Erythroblast (primary cell): ENCODE measurements around the gene HPN.

Experiments used
- DNase-seq, 2 experiments: peaks; one replicate each; lab custom pipeline; 2025; lab: John Stamatoyannopoulos, UW
- GATA1 ChIP-seq: IDR thresholded peaks from 2 replicates; pipeline ENCODE4 v1.6.1; 2011; ENCODE audit warnings: low read depth, mild to moderate bottlenecking, control low read depth, low read length, moderate library complexity
- POLR2A ChIP-seq: IDR thresholded peaks from 2 replicates; pipeline ENCODE4 v1.6.1; 2011; ENCODE audit warnings: mild to moderate bottlenecking, low read length

Gene HPN

GRCh38 chr19:35077411-35078223 is 36.1 kb downstream of the HPN start:
- DNase-seq: no peak

DNA sequence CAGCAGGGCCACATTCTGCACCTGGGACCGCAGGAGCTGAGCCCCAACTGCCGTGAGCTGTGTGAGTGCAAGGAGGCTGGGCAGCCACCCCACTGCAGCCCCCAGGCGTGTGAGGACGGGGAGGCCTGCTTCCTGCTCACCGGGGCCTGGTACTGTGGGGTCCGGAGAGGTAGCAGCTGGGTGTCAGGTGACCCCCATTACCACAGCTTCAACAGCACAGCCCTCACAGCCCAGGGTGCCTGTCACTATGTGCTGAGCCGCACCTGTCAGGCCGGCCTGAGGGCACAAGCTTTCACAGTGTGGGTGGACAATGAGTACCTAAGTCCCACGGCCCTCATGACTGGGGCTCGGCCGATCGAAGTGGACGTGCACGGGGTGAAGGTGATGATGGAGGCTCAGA is 38.3 kb downstream of the HPN start:
- no peak for DNase-seq

More at GRCh38 chr19:35077411-35078223, 36.1 kb downstream of the HPN start:
- TF ChIP-seq POLR2A: no peak
- no peak for TF ChIP-seq GATA1

DNA sequence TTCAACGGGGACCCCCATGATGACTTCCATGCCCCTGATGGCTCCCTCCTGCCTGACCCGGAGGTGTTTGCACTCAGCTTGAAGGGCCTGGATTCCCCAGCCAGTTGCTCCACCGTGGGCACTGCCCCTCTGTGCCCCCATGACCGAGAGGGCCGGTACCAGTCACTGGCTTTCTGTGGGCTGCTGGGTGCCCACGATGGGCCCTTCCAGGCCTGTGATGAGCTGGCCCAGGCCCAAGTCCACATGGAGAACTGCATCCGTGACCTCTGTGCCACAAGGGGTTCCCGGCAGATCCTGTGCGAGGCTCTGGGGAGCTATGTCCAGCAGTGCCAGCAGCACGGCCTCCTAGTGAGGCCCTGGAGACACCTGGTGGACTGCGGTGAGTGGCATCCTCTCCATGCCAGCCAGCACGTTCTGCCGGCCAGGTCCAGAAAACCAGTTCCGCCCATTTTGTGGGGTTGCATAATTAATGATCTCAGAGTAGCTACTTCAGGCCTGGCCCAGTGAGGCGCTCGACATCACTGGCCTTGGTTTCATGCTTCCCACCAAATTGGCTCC is 39.2 kb downstream of the HPN start:
- TF ChIP-seq GATA1 (no peak), POLR2A (no peak)
- DNase-seq: no peak

More for the DNA sequence above, 38.3 kb downstream of the HPN start:
- TF ChIP-seq POLR2A: no peak
- no peak for TF ChIP-seq GATA1

DNA sequence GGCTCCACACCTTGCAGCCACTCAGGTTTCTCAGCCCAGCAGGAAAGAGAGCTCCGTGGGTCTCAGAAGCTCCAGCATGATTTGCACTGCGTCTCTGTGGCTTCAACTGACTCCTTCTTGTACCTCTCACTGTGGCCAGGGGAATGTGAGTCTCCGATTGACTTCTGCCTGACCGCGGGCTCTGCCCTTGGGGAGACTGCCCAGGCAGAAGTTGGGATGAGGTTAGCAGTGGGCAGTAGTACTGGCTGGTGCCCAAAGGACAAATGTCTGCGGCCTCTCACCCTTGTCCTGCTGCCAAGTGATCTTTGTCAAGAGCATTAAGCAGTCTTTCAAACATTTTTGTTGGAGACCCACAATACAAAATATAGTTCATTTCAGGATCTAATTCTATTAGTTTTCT is 39.7 kb downstream of the HPN start:
- DNase-seq: no peak
- TF ChIP-seq GATA1 (no peak), POLR2A (no peak)

DNA sequence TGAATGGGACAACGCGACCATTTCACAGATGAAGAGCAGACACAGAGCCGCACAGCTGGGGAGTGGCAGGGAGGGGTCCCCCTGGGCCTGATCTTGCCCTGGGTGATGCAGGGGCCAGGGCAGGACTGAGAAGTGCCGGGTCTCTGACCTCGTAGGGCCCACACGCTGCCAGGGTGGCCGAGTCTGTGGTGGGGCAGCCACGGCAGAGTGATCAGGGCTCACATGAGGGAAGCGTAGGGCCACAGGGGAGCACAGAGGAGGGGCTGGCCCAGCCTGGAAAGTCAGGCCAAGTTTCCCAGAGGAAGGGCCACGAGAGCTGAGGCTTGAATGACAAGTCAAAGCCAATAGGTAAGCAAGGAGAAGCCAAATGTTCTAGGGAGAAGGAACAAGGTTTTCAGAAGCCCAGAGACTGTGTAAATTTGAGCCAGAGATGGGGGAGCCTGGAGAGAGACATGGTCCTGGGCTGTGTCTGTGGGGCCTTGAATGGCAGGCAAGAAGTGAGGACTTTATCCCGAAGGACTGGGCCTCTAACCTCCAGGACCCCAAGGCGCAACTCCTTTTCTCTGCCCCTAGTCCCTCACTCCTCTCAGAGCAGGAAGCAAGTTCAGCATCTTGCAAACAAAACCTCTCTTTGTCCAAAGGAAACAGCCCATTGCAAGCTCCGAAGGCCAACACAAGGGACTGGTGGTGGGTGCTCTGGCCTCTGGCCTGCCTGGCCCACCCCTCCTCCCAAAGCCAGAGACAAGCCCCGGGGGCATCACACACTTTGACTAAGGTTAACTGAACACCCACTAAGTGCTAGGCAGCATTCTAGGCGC is 42.4 kb downstream of the HPN start:
- no peak for TF ChIP-seq POLR2A
- TF ChIP-seq GATA1: no peak
- DNase-seq: no peak

DNA sequence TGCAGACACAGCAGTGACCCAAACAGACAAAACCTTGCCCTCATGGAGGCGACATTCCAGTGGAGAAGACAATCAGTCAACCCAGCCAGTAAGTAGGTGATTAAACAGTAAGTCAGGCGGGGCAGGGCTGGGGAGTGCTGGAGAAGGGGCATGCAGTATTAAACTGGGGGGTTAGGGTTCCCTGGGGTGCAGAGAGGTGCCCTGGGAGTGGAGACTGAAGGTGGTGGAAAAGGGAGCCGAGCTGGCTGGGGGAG is 42.9 kb downstream of the HPN start:
- no peak for DNase-seq
- TF ChIP-seq GATA1 (no peak), POLR2A (no peak)

DNA sequence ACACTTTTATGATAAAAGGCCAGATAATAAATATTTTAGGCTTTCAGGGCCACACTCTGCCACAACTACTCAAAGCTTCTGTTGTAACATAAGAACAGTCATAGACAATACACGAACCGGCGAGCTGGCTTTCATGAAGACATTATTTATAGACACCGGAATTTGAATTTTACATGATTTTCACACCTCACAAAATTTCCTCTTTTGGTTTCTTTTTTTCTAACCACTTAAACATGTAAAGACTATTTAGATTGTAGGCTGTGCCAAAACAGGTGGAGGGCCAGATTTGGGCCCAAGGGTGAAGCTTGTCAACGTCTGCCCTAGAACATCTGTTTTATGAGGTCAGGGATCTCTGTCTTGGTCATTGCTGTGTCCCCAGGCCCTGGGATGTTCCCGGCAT is 44.4 kb downstream of the HPN start:
- TF ChIP-seq POLR2A (no peak), GATA1 (no peak)
- DNase-seq: no peak

GRCh38 chr19:35086455-35086854 is 44.9 kb downstream of the HPN start:
- no peak for DNase-seq
- TF ChIP-seq GATA1 (no peak), POLR2A (no peak)

- TF ChIP-seq POLR2A (no peak), GATA1 (no peak)
- no peak for DNase-seq
Measured at GRCh38 chr19:35087393-35087792, 45.9 kb downstream of the HPN start.

- TF ChIP-seq GATA1: no peak
- TF ChIP-seq POLR2A: no peak
- no peak for DNase-seq
Measured at GRCh38 chr19:35088131-35088913, 46.8 kb downstream of the HPN start.

GRCh38 chr19:35089554-35089953 is 48.0 kb downstream of the HPN start:
- no peak for TF ChIP-seq POLR2A
- no peak for TF ChIP-seq GATA1
- DNase-seq: no peak

- DNase-seq: no peak
- no peak for TF ChIP-seq GATA1
- no peak for TF ChIP-seq POLR2A
Measured at GRCh38 chr19:35090160-35090505, 48.6 kb downstream of the HPN start.

GRCh38 chr19:35090506-35091214 is 49.1 kb downstream of the HPN start:
- peak; percentile 32 to 49 for DNase-seq
- TF ChIP-seq POLR2A (no peak), GATA1 (no peak)

GRCh38 chr19:35093430-35093829 is 51.9 kb downstream of the HPN start:
- TF ChIP-seq POLR2A: no peak
- TF ChIP-seq GATA1: no peak
- no peak for DNase-seq
